Liver (tissue), 9 donors: ENCODE results near the gene TAL1. TPM values are rescaled to one million over a fixed set of nuclear protein-coding genes. Genes with fewer than 3 reads are reported as not detected.

Source experiments
- DNase-seq: peaks from one replicate; pipeline ENCODE4 v3.0.0-alpha.2; 2017; ENCODE audit warnings: low spot score
- H3K27ac ChIP-seq, 2 donors: one replicate each; pipeline ENCODE4 v1.7.0; 2013; ENCODE audit warnings: inconsistent platforms in 2 of 2, low read length in 2 of 2, control low read depth in 1 of 2, low read depth in 1 of 2, mild to moderate bottlenecking in 1 of 2
- H3K27me3 ChIP-seq, 4 donors: one replicate each; pipeline versions ENCODE4 v1.6.1 to v1.7.0; 2013; ENCODE audit warnings: low read length in 3 of 4, inconsistent platforms in 1 of 4, mild to moderate bottlenecking in 1 of 4, moderate library complexity in 1 of 4; ENCODE audit not compliant: control insufficient read depth in 4 of 4, insufficient read depth in 4 of 4
- H3K36me3 ChIP-seq, 4 donors: one replicate each; pipeline versions ENCODE4 v1.6.1 to v1.7.0; 2013; ENCODE audit warnings: low read length in 3 of 4, mild to moderate bottlenecking in 3 of 4, low read depth in 1 of 4, moderate library complexity in 1 of 4; ENCODE audit not compliant: control insufficient read depth in 4 of 4, insufficient read depth in 3 of 4
- H3K4me1 ChIP-seq, 4 donors: one replicate each; pipeline versions ENCODE4 v1.6.1 to v1.7.0; 2013; ENCODE audit warnings: low read length in 3 of 4, mild to moderate bottlenecking in 3 of 4, moderate library complexity in 1 of 4; ENCODE audit not compliant: control insufficient read depth in 4 of 4, insufficient read depth in 4 of 4
- H3K4me3 ChIP-seq, 3 donors: one replicate each; pipeline versions ENCODE4 v1.6.1 to v1.7.0; 2013; ENCODE audit warnings: low read length in 3 of 3, control low read depth in 1 of 3, low read depth in 1 of 3, mild to moderate bottlenecking in 1 of 3
- H3K9ac ChIP-seq, 2 donors: one replicate each; pipeline ENCODE4 v1.7.0; 2013; ENCODE audit warnings: low read length in 2 of 2, mild to moderate bottlenecking in 2 of 2, moderate library complexity in 2 of 2, control low read depth in 1 of 2, low read depth in 1 of 2
- H3K9me3 ChIP-seq, 4 donors: one replicate each; pipeline versions ENCODE4 v1.6.1 to v1.7.0; 2013; ENCODE audit warnings: low read length in 3 of 4; ENCODE audit not compliant: control insufficient read depth in 4 of 4
- ATF3 ChIP-seq: IDR thresholded peaks from 2 replicates; pipeline ENCODE4 v1.6.1; 2016; ENCODE audit warnings: antibody characterized with exemption
- CTCF ChIP-seq: fragments of 150-350 bp; IDR thresholded peaks from 2 replicates; pipeline ENCODE4 v1.5.1; 2017; ENCODE audit warnings: improper control_type of control experiment, low read depth, low read length; ENCODE audit not compliant: missing input control
- EGR1 ChIP-seq, 2 donors: IDR thresholded peaks; 2 replicates each; pipeline ENCODE4 v1.6.1; 2016 to 2018; ENCODE audit warnings: antibody characterized with exemption in 2 of 2, low read depth in 2 of 2
- FOXA1 ChIP-seq: IDR thresholded peaks from 2 replicates; pipeline ENCODE4 v1.6.1; 2016; ENCODE audit warnings: antibody characterized with exemption
- FOXA2 ChIP-seq: IDR thresholded peaks from 2 replicates; pipeline ENCODE4 v1.6.1; 2016; ENCODE audit warnings: antibody characterized with exemption
- GABPA ChIP-seq, 2 donors: IDR thresholded peaks in 1 of 2; conservative IDR thresholded peaks in 1 of 2; 2 replicates each; pipeline ENCODE4 v1.6.1; 2016; ENCODE audit warnings: antibody characterized with exemption in 2 of 2, mild to moderate bottlenecking in 1 of 2, moderate library complexity in 1 of 2
- HNF4G ChIP-seq: IDR thresholded peaks from 2 replicates; pipeline ENCODE4 v1.6.1; 2016; ENCODE audit warnings: antibody characterized with exemption
- JUND ChIP-seq, 2 donors: IDR thresholded peaks; 2 replicates each; pipeline ENCODE4 v1.6.1; 2016; ENCODE audit warnings: antibody characterized with exemption in 2 of 2
- MAX ChIP-seq: IDR thresholded peaks from 2 replicates; pipeline ENCODE4 v1.6.1; 2016; ENCODE audit warnings: antibody characterized with exemption
- NR2F2 ChIP-seq: IDR thresholded peaks from 2 replicates; pipeline ENCODE4 v1.6.1; 2016; ENCODE audit warnings: antibody characterized with exemption
- RAD21 ChIP-seq, 2 donors: IDR thresholded peaks; 2 replicates each; pipeline ENCODE4 v1.6.1; 2016; ENCODE audit warnings: antibody characterized with exemption in 2 of 2, mild to moderate bottlenecking in 2 of 2
- REST ChIP-seq: IDR thresholded peaks from 2 replicates; pipeline ENCODE4 v1.6.1; 2016; ENCODE audit warnings: antibody characterized with exemption, mild to moderate bottlenecking
- RXRA ChIP-seq, 2 donors: IDR thresholded peaks; 2 replicates each; pipeline ENCODE4 v1.6.1; 2017 to 2018; ENCODE audit warnings: antibody characterized with exemption in 2 of 2, mild to moderate bottlenecking in 1 of 2
- SP1 ChIP-seq: IDR thresholded peaks from 2 replicates; pipeline ENCODE4 v1.6.1; 2018; ENCODE audit warnings: antibody characterized with exemption, mild to moderate bottlenecking
- TAF1 ChIP-seq: conservative IDR thresholded peaks from 2 replicates; pipeline ENCODE4 v1.6.1; 2016; ENCODE audit warnings: antibody characterized with exemption, mild to moderate bottlenecking
- YY1 ChIP-seq: IDR thresholded peaks from 2 replicates; pipeline ENCODE4 v1.6.1; 2016; ENCODE audit warnings: antibody characterized with exemption, mild to moderate bottlenecking
- WGBS: extraction: QIAGEN DNeasy Blood & Tissue Kit; methylation state at CpG from one replicate; pipeline ENCODE4 v1.1.7; 2013; 5-methylcytosine and 5-hydroxymethylcytosine counted together
- polyA plus RNA-seq, 2 donors: library from polyadenylated mRNA; stranded (reverse) in 1 of 2; unstranded in 1 of 2; fragments of 200-250 nt in 1 of 2; fragments of >200 nt in 1 of 2; fragmentation: Nextera tagmentation in 1 of 2; extraction: Ambion mirVana in 1 of 2; gene quantifications; one replicate each; pipeline versions ENCODE4 v1.2.1 to v1.2.3, GENCODE V29; 2013 to 2015
- total RNA-seq, 2 donors: library from RNA; depleted of rRNA; stranded (reverse); fragments of >200 nt; gene quantifications; one replicate each; pipeline ENCODE4 v1.2.3, GENCODE V29; 2014
- donor health status: healthy.
- donor health status: healthy.
- donor health status: healthy.
- donor health status: healthy.
- donor health status: healthy.

The TAL1 gene
- total and polyA plus RNA-seq, 4 donors, result 0.79 to 184 (median 2.3) TPM

GRCh38 chr1:47192458-47193384, 39.3 kb downstream of the TAL1 start:
- Histone ChIP-seq H3K27me3 (no peaks in the 10 kb centered on the region), H3K27ac (no peak overlapping the region), H3K9me3 (no peaks in the 10 kb centered on the region), H3K36me3 (no peaks in the 10 kb centered on the region), H3K4me3 (no peak overlapping the region), H3K4me1 (peaks cover 0 to 6% (median 3%) of the 10 kb centered on the region in 4 donors), H3K9ac (no peak overlapping the region)
- peak; percentile 88 for DNase-seq
- TF ChIP-seq REST (no peak), CTCF (peak; percentile 90), NR2F2 (peak; percentile 20), RAD21 (IDR thresholded peaks at IDR 0.05) (peak; percentile 85 to 93), FOXA1 (no peak), ATF3 (no peak), HNF4G (peak; percentile 23), YY1 (no peak), RXRA (IDR thresholded peaks at IDR 0.05) (no peak), FOXA2 (no peak), SP1 (peak; percentile 32)
- 11% methylated on average over 10 of the region's 10 CpGs for WGBS

- Histone ChIP-seq H3K36me3 (no peaks in the 10 kb centered on the region), H3K27ac (no peak overlapping the region), H3K9me3 (no peaks in the 10 kb centered on the region), H3K4me3 (no peak overlapping the region), H3K27me3 (no peaks in the 10 kb centered on the region), H3K9ac (no peak overlapping the region), H3K4me1 (peaks cover 0 to 6% (median 3%) of the 10 kb centered on the region in 4 donors)
- WGBS, result 86% methylated on average over 4 of the region's 4 CpGs
- DNase-seq, result peak; percentile 40
- TF ChIP-seq NR2F2 (no peak), JUND (IDR thresholded peaks at IDR 0.05) (no peak), MAX (no peak), ATF3 (no peak), RAD21 (IDR thresholded peaks at IDR 0.05) (no peak), RXRA (IDR thresholded peaks at IDR 0.05) (no peak), FOXA1 (no peak), CTCF (no peak), REST (no peak), TAF1 (no peak), HNF4G (no peak), SP1 (no peak), FOXA2 (no peak), GABPA (IDR thresholded peaks at IDR 0.05 in 1 of 2, conservative IDR thresholded peaks at IDR 0.05 in 1 of 2) (no peak), EGR1 (IDR thresholded peaks at IDR 0.05; ENCODE audit: low read depth in 2 of 2) (no peak)
Measured at GRCh38 chr1:47191940-47192457, 40.0 kb downstream of the TAL1 start.
